ENCODE results near the gene FBXL20. TPM values are rescaled to one million over a fixed set of nuclear protein-coding genes. Genes with fewer than 3 reads are reported as not detected.

The FBXL20 gene
- total and polyA plus RNA-seq, 2 of the 8 experiments (the other 6 are each of a cell fraction or from before 2014, with no cell fraction given), result 5.5 to 11.0 TPM

- CTCF ChIA-PET (ENCODE audit: partially characterized antibody), result interaction anchor here (0.6 to 1.9 kb wide), 8 partner anchors 13 to 86 kb away, joined by 3 to 5 read pairs (median 3); no protein-coding TSS in a partner anchor
- 86% methylated on average over 4 of the region's 4 CpGs; no CpG with 5 or more reads in 1 of the 2 experiments for WGBS, 2 experiments (ENCODE audit: extremely low coverage in 1 of 2, insufficient coverage in 1 of 2, insufficient read length in 1 of 2, insufficient replicate concordance in 2 of 2, low coverage in 1 of 2, low lambda C conversion rate in 2 of 2, missing lambda C conversion rate in 1 of 2)
- no peak for TF ChIP-seq RFX5 (IDR thresholded peaks at IDR 0.05; ENCODE audit: borderline replicate concordance, low read depth, low read length)
- no peak for TF ChIP-seq SRF (IDR thresholded peaks at IDR 0.05; ENCODE audit: low read depth, low read length)
- no peak for TF ChIP-seq EP300 (IDR thresholded peaks at IDR 0.05; ENCODE audit: borderline replicate concordance in 1 of 2, low read depth in 2 of 2, low read length in 2 of 2)
- no peak for TF ChIP-seq KDM4A (IDR thresholded peaks at IDR 0.05; ENCODE audit: low read depth, low read length, severe bottlenecking)
- no peak for TF ChIP-seq ASH2L (IDR thresholded peaks at IDR 0.05; ENCODE audit: low read length)
- no peak for TF ChIP-seq GABPA (IDR thresholded peaks at IDR 0.05; ENCODE audit: borderline replicate concordance, insufficient read depth, low read length)
- no peak for TF ChIP-seq JUND (IDR thresholded peaks at IDR 0.05; ENCODE audit: low read length)
- no peak for TF ChIP-seq TCF12 (IDR thresholded peaks at IDR 0.05; ENCODE audit: low read depth, low read length)
- TF ChIP-seq NANOG (IDR thresholded peaks at IDR 0.05; ENCODE audit: insufficient read depth, low read depth, low read length, poor library complexity, severe bottlenecking), result no peak
- no peak for TF ChIP-seq TAF1 (IDR thresholded peaks at IDR 0.05; ENCODE audit: low read depth, low read length)
- no peak for TF ChIP-seq NRF1 (IDR thresholded peaks at IDR 0.05; ENCODE audit: low read depth, low read length)
- no peak for TF ChIP-seq CTCF (IDR thresholded peaks at IDR 0.05; ENCODE audit: control extremely low read depth in 1 of 3, insufficient read depth in 1 of 3, low read depth in 1 of 3, low read length in 3 of 3)
Observed at GRCh38 chr17:39283098-39283497, 118.3 kb downstream of the FBXL20 start.

More at GRCh38 chr17:39283098-39283497, 118.3 kb downstream of the FBXL20 start:
- Histone ChIP-seq H2BK15ac (ENCODE audit: low read length) (no peak overlapping the region), H2BK5ac (ENCODE audit: low read depth, low read length) (no peak overlapping the region), H3K9me3 (ENCODE audit: insufficient read depth in 2 of 2, low read depth in 1 of 2, low read length in 1 of 2) (no peaks in the 10 kb centered on the region), H4K20me1 (replicated peaks in 1 of 2; ENCODE audit: control insufficient read depth in 1 of 2, insufficient read depth in 2 of 2, low read length in 2 of 2) (no peaks in the 10 kb centered on the region), H2AFZ (ENCODE audit: low read length) (no peak overlapping the region), H3K79me1 (ENCODE audit: low read depth, low read length) (no peaks in the 10 kb centered on the region), H3K18ac (ENCODE audit: extremely low read depth, low read length) (no peak overlapping the region), H3K36me3 (ENCODE audit: control insufficient read depth in 2 of 4, insufficient read depth in 4 of 4, low read length in 3 of 4) (no peaks in the 10 kb centered on the region; a peak in 1 of 8 replicates), H3K4ac (replicated peaks; ENCODE audit: insufficient read length, low read depth, low read length) (no peak overlapping the region), H3K79me2 (ENCODE audit: control insufficient read depth in 1 of 2, insufficient read depth in 2 of 2, low read length in 2 of 2) (no peaks in the 10 kb centered on the region), H2AK5ac (ENCODE audit: low read depth, low read length) (no peak overlapping the region), H3K4me1 (replicated peaks in 1 of 4; ENCODE audit: control insufficient read depth in 3 of 4, insufficient read depth in 4 of 4, low read length in 3 of 4) (peaks cover 0 to 2% (median under 1%) of the 10 kb centered on the region in 4 experiments; a peak in 2 of 7 replicates), H2BK120ac (replicated peaks; ENCODE audit: low read depth, low read length) (no peak overlapping the region), H3K27ac (ENCODE audit: low read depth, low read length) (no peak overlapping the region), H3K23me2 (ENCODE audit: low read depth, low read length) (no peaks in the 10 kb centered on the region), H4K8ac (ENCODE audit: extremely low read depth, insufficient read depth, low read length) (no peak overlapping the region), H3K4me2 (ENCODE audit: insufficient read depth in 1 of 2, low read depth in 2 of 2, low read length in 2 of 2) (no peak overlapping the region), H2BK12ac (ENCODE audit: low read depth, low read length) (no peak overlapping the region), H3K27me3 (replicated peaks in 1 of 4; ENCODE audit: control insufficient read depth in 3 of 4, extremely low read depth in 1 of 4, insufficient read depth in 3 of 4, low read length in 3 of 4) (no peaks in the 10 kb centered on the region), H3K14ac (ENCODE audit: insufficient read length) (no peak overlapping the region), H4K91ac (replicated peaks; ENCODE audit: insufficient read length, low read length) (no peak overlapping the region), H3K9ac (replicated peaks in 1 of 4; ENCODE audit: extremely low read depth in 1 of 4, low read depth in 3 of 4, low read length in 3 of 4) (no peak overlapping the region), H3K23ac (ENCODE audit: insufficient read length) (no peak overlapping the region), H3K56ac (replicated peaks; ENCODE audit: insufficient read length, low read depth, low read length) (no peak overlapping the region), H4K5ac (ENCODE audit: insufficient read length, low read depth, low read length) (no peak overlapping the region), H3K4me3 (ENCODE audit: extremely low read depth in 1 of 4, insufficient read depth in 2 of 4, low read depth in 3 of 4, low read length in 4 of 4) (no peak overlapping the region), H2BK20ac (ENCODE audit: low read length) (no peak overlapping the region)
- POLR2A ChIA-PET (ENCODE audit: partially characterized antibody), result no interaction called here
- DNase-seq (ENCODE audit: low read depth in 1 of 2, low spot score in 2 of 2), result no peak
- FAIRE-seq, result no peak

Data from H1 (cell line).